Subcutaneous adipose tissue (tissue), 4 donors: ENCODE measurements around the gene MEF2A. TPM values are rescaled to one million over a fixed set of nuclear protein-coding genes. Genes with fewer than 3 reads are reported as not detected.

Source experiments
- CTCF ChIP-seq: fragments of 450-650 bp; IDR thresholded peaks from one replicate; pipeline ENCODE4 v1.5.1; 2016; ENCODE audit warnings: low read depth, mild to moderate bottlenecking, control low read depth, antibody characterized with exemption, moderate library complexity
- total RNA-seq, 4 donors: library from RNA; depleted of rRNA; stranded (reverse); fragments of >200 nt; gene quantifications; one replicate each; pipeline ENCODE4 v1.1.0, GENCODE V29; 2016

MEF2A gene
- total RNA-seq, 4 donors from 2014 or later: 58.6 to 103 (median 71.0) TPM

- no peak for TF ChIP-seq CTCF
Observed at GRCh38 chr15:99631255-99631654, 65.5 kb downstream of the MEF2A start.

DNA sequence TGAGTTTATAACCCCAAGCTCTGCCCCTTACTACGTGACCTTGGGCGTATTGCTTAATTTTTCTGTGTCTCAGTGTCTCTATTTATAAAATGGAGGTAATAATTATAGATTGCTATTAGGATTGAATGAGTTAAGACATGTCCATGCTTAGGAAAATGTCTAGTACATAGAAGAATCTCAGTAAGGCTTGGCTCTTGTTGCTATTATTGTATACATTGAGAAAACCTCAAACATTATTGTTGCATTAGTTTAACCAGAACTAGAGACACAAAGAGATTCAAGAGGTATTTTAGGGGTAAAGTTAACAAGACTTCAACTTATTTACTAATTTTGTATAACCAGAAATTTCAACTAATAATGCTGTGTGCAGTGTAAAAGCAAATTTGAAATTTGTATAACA, 66.7 kb downstream of the MEF2A start:
- no peak for TF ChIP-seq CTCF

- no peak for TF ChIP-seq CTCF
Observed at GRCh38 chr15:99633655-99634054, 67.9 kb downstream of the MEF2A start.

DNA sequence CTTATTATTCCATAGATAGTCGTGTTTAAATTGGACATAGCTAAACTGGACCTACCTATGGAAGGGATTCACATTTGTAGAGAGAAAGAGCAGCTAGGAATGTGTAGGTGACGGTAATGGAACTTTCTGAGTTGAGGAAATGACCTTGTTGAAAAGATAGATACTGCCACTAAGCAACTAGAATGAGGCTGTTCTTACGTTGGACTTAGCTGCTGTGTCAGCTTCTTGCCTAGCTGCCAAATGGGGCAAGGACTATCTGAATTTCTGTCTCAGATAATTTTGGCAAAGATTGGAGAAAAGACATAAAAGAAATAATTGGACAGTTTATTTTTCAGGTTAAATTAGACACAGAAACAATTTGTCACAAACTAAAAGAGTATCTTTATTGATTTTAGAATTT, 68.8 kb downstream of the MEF2A start:
- TF ChIP-seq CTCF: no peak

DNA sequence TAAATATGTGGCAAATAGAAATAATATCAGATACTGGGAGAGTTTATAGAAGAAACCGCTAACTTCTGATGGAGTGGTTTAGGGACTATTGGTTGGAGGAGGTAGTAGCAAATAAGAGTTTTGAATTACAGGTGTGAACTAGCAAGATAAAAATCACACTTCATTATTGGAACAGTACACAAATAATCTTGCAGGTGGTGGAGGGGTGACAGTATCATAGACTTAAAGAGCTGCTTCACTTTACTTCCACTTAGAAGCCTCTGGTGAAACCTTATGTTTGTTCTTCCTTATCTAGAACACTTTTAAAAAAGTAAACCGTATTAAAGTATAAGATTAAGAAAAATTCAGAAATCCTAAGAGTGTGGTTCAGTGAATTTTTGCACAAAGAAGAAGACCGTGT, 69.4 kb downstream of the MEF2A start:
- TF ChIP-seq CTCF: no peak

GRCh38 chr15:99635794-99636193, 70.0 kb downstream of the MEF2A start:
- no peak for TF ChIP-seq CTCF

- TF ChIP-seq CTCF: no peak
Observed at GRCh38 chr15:99644913-99645542, 79.2 kb downstream of the MEF2A start.
